Trophoblast cell (in vitro differentiated cells and primary cell): Measurements from ENCODE around the gene MPZ.

Source experiments
- DNase-seq, 2 donors: peaks; one replicate each; pipeline ENCODE4 v3.0.0-alpha.2; 2016
- H2AFZ ChIP-seq: 2 replicates; pipeline ENCODE4 v1.6.1; 2013; ENCODE audit warnings: low read length, moderate library complexity, mild to moderate bottlenecking; ENCODE audit not compliant: insufficient read depth, poor library complexity
- H2AK5ac ChIP-seq: 2 replicates; pipeline ENCODE4 v1.6.1; 2013; ENCODE audit warnings: mild to moderate bottlenecking, low read length
- H2BK120ac ChIP-seq: 2 replicates; pipeline ENCODE4 v1.6.1; 2013; ENCODE audit warnings: low read length, mild to moderate bottlenecking, moderate library complexity; ENCODE audit not compliant: insufficient read depth, poor library complexity
- H2BK12ac ChIP-seq: 2 replicates; pipeline ENCODE4 v1.6.1; 2013; ENCODE audit warnings: mild to moderate bottlenecking, low read length, moderate library complexity
- H2BK5ac ChIP-seq: 2 replicates; pipeline ENCODE4 v1.6.1; 2013; ENCODE audit warnings: low read length, low read depth, moderate library complexity, mild to moderate bottlenecking; ENCODE audit not compliant: poor library complexity
- H3K14ac ChIP-seq: 2 replicates; pipeline ENCODE4 v1.6.1; 2013; ENCODE audit warnings: mild to moderate bottlenecking, low read length
- H3K18ac ChIP-seq: 2 replicates; pipeline ENCODE4 v1.6.1; 2013; ENCODE audit warnings: mild to moderate bottlenecking, low read length
- H3K23ac ChIP-seq: 2 replicates; pipeline ENCODE4 v1.6.1; 2013; ENCODE audit warnings: low read length
- H3K27ac ChIP-seq: 2 replicates; pipeline ENCODE4 v1.5.1; 2013; ENCODE audit warnings: low read depth, mild to moderate bottlenecking, inconsistent platforms, low read length, moderate library complexity
- H3K27me3 ChIP-seq: 2 replicates; pipeline ENCODE4 v1.6.1; 2013; ENCODE audit warnings: inconsistent platforms, mild to moderate bottlenecking, low read length, moderate library complexity; ENCODE audit not compliant: insufficient read depth
- H3K36me3 ChIP-seq, 2 experiments: 1 replicate in 1 of 2; 2 replicates in 1 of 2; pipeline ENCODE4 v1.6.1; 2013; ENCODE audit warnings: low read length in 2 of 2, mild to moderate bottlenecking in 2 of 2, moderate library complexity in 1 of 2; ENCODE audit not compliant: insufficient read depth in 2 of 2, control insufficient read depth in 1 of 2
- H3K4ac ChIP-seq: 2 replicates; pipeline ENCODE4 v1.6.1; 2013; ENCODE audit warnings: low read depth, mild to moderate bottlenecking, low read length, moderate library complexity
- H3K4me1 ChIP-seq, 2 experiments: 1 replicate in 1 of 2; 2 replicates in 1 of 2; pipeline ENCODE4 v1.6.1; 2013; ENCODE audit warnings: low read length in 2 of 2, mild to moderate bottlenecking in 2 of 2, moderate library complexity in 1 of 2; ENCODE audit not compliant: insufficient read depth in 2 of 2, control insufficient read depth in 1 of 2
- H3K4me2 ChIP-seq: 2 replicates; pipeline ENCODE4 v1.6.1; 2013; ENCODE audit warnings: inconsistent platforms, mild to moderate bottlenecking, low read length, moderate library complexity
- H3K4me3 ChIP-seq: 2 replicates; pipeline ENCODE4 v1.5.1; 2013; ENCODE audit warnings: mild to moderate bottlenecking, low read depth, low read length, inconsistent platforms
- H3K79me1 ChIP-seq: one replicate; pipeline ENCODE4 v1.6.1; 2013; ENCODE audit warnings: low read length
- H3K79me2 ChIP-seq: 2 replicates; pipeline ENCODE4 v1.6.1; 2013; ENCODE audit warnings: low read length, mild to moderate bottlenecking; ENCODE audit not compliant: control insufficient read depth, insufficient read depth, poor library complexity
- H3K9ac ChIP-seq: 2 replicates; pipeline ENCODE4 v1.6.1; 2013; ENCODE audit warnings: mild to moderate bottlenecking, low read length
- H3K9me3 ChIP-seq: 2 replicates; pipeline ENCODE4 v1.6.1; 2013; ENCODE audit warnings: low read depth, mild to moderate bottlenecking, control low read depth, inconsistent platforms, low read length; ENCODE audit not compliant: insufficient read depth
- H4K12ac ChIP-seq: 2 replicates; pipeline ENCODE4 v1.6.1; 2013; ENCODE audit warnings: low read depth, mild to moderate bottlenecking, low read length, moderate library complexity
- H4K8ac ChIP-seq: 2 replicates; pipeline ENCODE4 v1.6.1; 2013; ENCODE audit warnings: low read depth, mild to moderate bottlenecking, low read length, moderate library complexity
- H4K91ac ChIP-seq: one replicate; pipeline ENCODE4 v1.6.1; 2013; ENCODE audit warnings: low read depth, mild to moderate bottlenecking, low read length, moderate library complexity
- WGBS: extraction: QIAGEN DNeasy Blood & Tissue Kit; methylation state at CpG from one replicate; pipeline ENCODE4 v1.1.7; 2013; ENCODE audit warnings: missing lambda C conversion rate; ENCODE audit not compliant: insufficient read length, insufficient coverage; ENCODE audit errors: extremely low coverage; 5-methylcytosine and 5-hydroxymethylcytosine counted together

Gene MPZ

GRCh38 chr1:161350671-161351070 is 40.9 kb upstream of the MPZ start:
- Histone ChIP-seq H4K91ac (no peak overlapping the region), H4K12ac (no peak overlapping the region), H3K18ac (no peak overlapping the region), H3K23ac (no peak overlapping the region), H2AFZ (no peak overlapping the region), H2BK5ac (no peak overlapping the region), H2BK12ac (no peak overlapping the region), H3K9ac (no peak overlapping the region), H3K14ac (no peak overlapping the region), H3K79me1 (no peaks in the 10 kb centered on the region), H2AK5ac (no peak overlapping the region), H3K4me2 (no peak overlapping the region), H3K27me3 (no peaks in the 10 kb centered on the region), H3K79me2 (no peaks in the 10 kb centered on the region), H2BK120ac (no peak overlapping the region), H3K4me3 (no peak overlapping the region), H3K36me3 (peaks cover 6 to 9% of the 10 kb centered on the region in 2 experiments), H3K9me3 (no peaks in the 10 kb centered on the region), H3K27ac (no peak overlapping the region), H3K4ac (no peak overlapping the region), H3K4me1 (no peaks in the 10 kb centered on the region), H4K8ac (no peak overlapping the region)
- DNase-seq, result no peak
- WGBS, result no CpG with 5 or more reads among the region's 1 CpG

GRCh38 chr1:161342821-161343220 is 33.1 kb upstream of the MPZ start:
- Histone ChIP-seq H3K18ac (no peak overlapping the region), H3K79me2 (no peaks in the 10 kb centered on the region), H3K27me3 (no peaks in the 10 kb centered on the region), H4K12ac (no peak overlapping the region), H3K9me3 (no peaks in the 10 kb centered on the region), H3K27ac (no peak overlapping the region), H4K8ac (no peak overlapping the region), H2AK5ac (no peak overlapping the region), H2BK12ac (no peak overlapping the region), H2BK120ac (no peak overlapping the region), H3K79me1 (no peaks in the 10 kb centered on the region), H3K4me1 (no peaks in the 10 kb centered on the region), H2BK5ac (no peak overlapping the region), H2AFZ (no peak overlapping the region), H3K14ac (no peak overlapping the region), H3K4ac (no peak overlapping the region), H3K23ac (no peak overlapping the region), H3K9ac (no peak overlapping the region), H3K36me3 (peaks cover 20 to 21% of the 10 kb centered on the region in 2 experiments), H3K4me3 (no peak overlapping the region), H3K4me2 (no peak overlapping the region), H4K91ac (no peak overlapping the region)
- DNase-seq, result no peak
- no CpG with 5 or more reads among the region's 5 CpGs for WGBS

- H4K12ac ChIP-seq, result no peak overlapping the region
- H2BK120ac ChIP-seq, result no peak overlapping the region
- no peaks in the 10 kb centered on the region for H3K79me2 ChIP-seq
- no peak overlapping the region for H3K14ac ChIP-seq
- no peak overlapping the region for H2BK12ac ChIP-seq
- no peak overlapping the region for H2BK5ac ChIP-seq
- H3K9ac ChIP-seq, result no peak overlapping the region
- no peaks in the 10 kb centered on the region for H3K79me1 ChIP-seq
- no peak overlapping the region for H3K18ac ChIP-seq
- H3K27me3 ChIP-seq, result no peaks in the 10 kb centered on the region
- H2AFZ ChIP-seq, result no peak overlapping the region
- no peak overlapping the region for H3K27ac ChIP-seq
- H3K4me2 ChIP-seq, result no peak overlapping the region
- H3K9me3 ChIP-seq, result no peaks in the 10 kb centered on the region
- no peak overlapping the region for H2AK5ac ChIP-seq
- no peaks in the 10 kb centered on the region for H3K4me1 ChIP-seq
- no peak overlapping the region for H4K91ac ChIP-seq
- no peak for DNase-seq
- no peak overlapping the region for H4K8ac ChIP-seq
- H3K4ac ChIP-seq, result no peak overlapping the region
- no CpG with 5 or more reads among the region's 2 CpGs for WGBS
- H3K23ac ChIP-seq, result no peak overlapping the region
- peaks cover 19 to 23% of the 10 kb centered on the region in 2 experiments for H3K36me3 ChIP-seq
- no peak overlapping the region for H3K4me3 ChIP-seq
Measured at GRCh38 chr1:161342177-161342576, 32.4 kb upstream of the MPZ start.

- H2BK5ac ChIP-seq, result no peak overlapping the region
- H2BK120ac ChIP-seq, result no peak overlapping the region
- no peak overlapping the region for H2BK12ac ChIP-seq
- H3K14ac ChIP-seq, result no peak overlapping the region
- H3K27me3 ChIP-seq, result no peaks in the 10 kb centered on the region
- no peak overlapping the region for H3K23ac ChIP-seq
- H3K36me3 ChIP-seq, result peaks cover 29 to 31% of the 10 kb centered on the region in 2 experiments
- no peak overlapping the region for H2AK5ac ChIP-seq
- no peak overlapping the region for H3K4ac ChIP-seq
- H2AFZ ChIP-seq, result no peak overlapping the region
- H3K79me1 ChIP-seq, result no peaks in the 10 kb centered on the region
- no peak for DNase-seq
- no peak overlapping the region for H3K4me3 ChIP-seq
- H3K9me3 ChIP-seq, result no peaks in the 10 kb centered on the region
- no peak overlapping the region for H4K8ac ChIP-seq
- no peaks in the 10 kb centered on the region for H3K79me2 ChIP-seq
- H4K12ac ChIP-seq, result no peak overlapping the region
- H4K91ac ChIP-seq, result no peak overlapping the region
- H3K4me2 ChIP-seq, result no peak overlapping the region
- H3K27ac ChIP-seq, result no peak overlapping the region
- no peak overlapping the region for H3K9ac ChIP-seq
- no peaks in the 10 kb centered on the region for H3K4me1 ChIP-seq
- no peak overlapping the region for H3K18ac ChIP-seq
- WGBS, result no CpG with 5 or more reads among the region's 3 CpGs
Measured at GRCh38 chr1:161335796-161336195, 26.0 kb upstream of the MPZ start.
